Natural killer cell treated with Interleukin-12 subunit alpha and Interleukin-12 subunit beta and Interleukin-15 and Interleukin-18, amount 100 ng/mL, for 72 hours (primary cell): Measurements from ENCODE around the gene C10orf53. TPM values are rescaled to one million over a fixed set of nuclear protein-coding genes. Genes with fewer than 3 reads are reported as not detected.

Source experiments
- ATAC-seq, 2 donors: fragments of 150-1000 bp; cut with Tn5 transposase in 1 of 2; sonication (Bioruptor Pico), chemical (Tn5 transposase) in 1 of 2; 2 replicates each; pipeline ENCODE4 v1.10.0; 2021
- DNase-seq: peaks from one replicate; pipeline ENCODE4 v3.0.0; 2022; ENCODE audit warnings: low spot score
- H3K27ac Mint-ChIP-seq, 2 donors: 1 replicate in 1 of 2; 2 replicates in 1 of 2; pipeline ENCODE4 v1.8.0; 2022; ENCODE audit warnings: mixed read lengths in 2 of 2, mild to moderate bottlenecking in 1 of 2, moderate library complexity in 1 of 2
- H3K27me3 Mint-ChIP-seq, 2 donors: 1 replicate in 1 of 2; 2 replicates in 1 of 2; pipeline ENCODE4 v1.8.0; 2022; ENCODE audit warnings: mixed read lengths in 2 of 2
- H3K36me3 Mint-ChIP-seq: one replicate; pipeline ENCODE4 v1.8.0; 2022; ENCODE audit warnings: mixed read lengths
- H3K4me1 Mint-ChIP-seq, 2 donors: 1 replicate in 1 of 2; 2 replicates in 1 of 2; pipeline ENCODE4 v1.8.0; 2022; ENCODE audit warnings: low read depth in 2 of 2, mixed read lengths in 2 of 2, mild to moderate bottlenecking in 1 of 2
- H3K4me3 Mint-ChIP-seq: one replicate; pipeline ENCODE4 v1.8.0; 2022; ENCODE audit warnings: mixed read lengths
- H3K9me3 Mint-ChIP-seq: 2 replicates; pipeline ENCODE4 v1.8.0; 2022; ENCODE audit warnings: mixed read lengths
- total RNA-seq, 2 donors: library from RNA; stranded (reverse); gene quantifications; one replicate each; pipeline ENCODE4 v1.2.3, GENCODE V29; 2022

Gene C10orf53
- total RNA-seq, 2 donors from 2014 or later: not detected

GRCh38 chr10:49741108-49741995, 61.9 kb downstream of the C10orf53 start:
- Mint-ChIP-seq H3K27ac (no peak overlapping the region), H3K27me3 (no peaks in the 10 kb centered on the region), H3K4me3 (no peak overlapping the region), H3K9me3 (no peaks in the 10 kb centered on the region), H3K4me1 (no peaks in the 10 kb centered on the region), H3K36me3 (no peaks in the 10 kb centered on the region)
- ATAC-seq (no peak), DNase-seq (no peak)

DNA sequence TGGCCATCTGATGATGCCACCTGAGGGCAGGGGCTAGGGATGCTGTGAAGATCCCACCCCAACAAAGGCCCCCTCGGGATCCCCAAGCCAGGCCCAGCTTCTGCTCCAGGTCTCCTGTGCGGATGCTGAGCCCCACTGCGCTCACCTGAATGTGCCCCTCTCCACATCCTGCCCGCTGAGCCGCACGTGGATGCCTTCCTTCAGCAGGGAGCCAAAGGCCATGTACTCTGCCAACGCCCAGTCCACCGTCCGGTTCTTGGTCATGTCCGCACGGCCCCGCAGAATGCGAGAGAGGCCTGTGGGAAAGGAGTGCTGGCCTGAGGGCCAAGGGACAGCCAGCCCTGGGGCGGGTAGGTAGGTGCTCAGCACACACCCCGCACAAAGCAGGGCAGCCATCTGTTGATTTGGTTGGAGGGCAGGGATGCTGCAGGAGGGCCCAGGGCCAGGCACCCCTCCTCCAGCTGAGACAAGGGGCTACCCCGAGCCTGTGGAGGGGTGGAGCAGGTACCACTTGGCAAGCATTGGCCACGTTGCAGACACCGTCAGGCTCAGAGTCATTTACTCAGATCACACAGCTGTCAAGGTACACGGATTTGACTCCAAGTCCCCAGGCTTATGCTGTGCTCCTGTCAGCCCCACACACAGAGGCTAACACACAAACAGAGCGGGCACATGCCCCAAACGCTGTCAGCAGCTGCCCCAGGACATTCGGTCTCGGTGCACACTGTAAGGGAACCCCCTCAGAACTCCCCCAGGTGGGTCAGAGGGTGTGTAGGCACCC, 63.4 kb downstream of the C10orf53 start:
- Mint-ChIP-seq H3K36me3 (no peaks in the 10 kb centered on the region), H3K27ac (no peak overlapping the region), H3K4me3 (no peak overlapping the region), H3K27me3 (no peaks in the 10 kb centered on the region), H3K4me1 (no peaks in the 10 kb centered on the region), H3K9me3 (no peaks in the 10 kb centered on the region)
- DNase-seq (no peak), ATAC-seq (no peak)

DNA sequence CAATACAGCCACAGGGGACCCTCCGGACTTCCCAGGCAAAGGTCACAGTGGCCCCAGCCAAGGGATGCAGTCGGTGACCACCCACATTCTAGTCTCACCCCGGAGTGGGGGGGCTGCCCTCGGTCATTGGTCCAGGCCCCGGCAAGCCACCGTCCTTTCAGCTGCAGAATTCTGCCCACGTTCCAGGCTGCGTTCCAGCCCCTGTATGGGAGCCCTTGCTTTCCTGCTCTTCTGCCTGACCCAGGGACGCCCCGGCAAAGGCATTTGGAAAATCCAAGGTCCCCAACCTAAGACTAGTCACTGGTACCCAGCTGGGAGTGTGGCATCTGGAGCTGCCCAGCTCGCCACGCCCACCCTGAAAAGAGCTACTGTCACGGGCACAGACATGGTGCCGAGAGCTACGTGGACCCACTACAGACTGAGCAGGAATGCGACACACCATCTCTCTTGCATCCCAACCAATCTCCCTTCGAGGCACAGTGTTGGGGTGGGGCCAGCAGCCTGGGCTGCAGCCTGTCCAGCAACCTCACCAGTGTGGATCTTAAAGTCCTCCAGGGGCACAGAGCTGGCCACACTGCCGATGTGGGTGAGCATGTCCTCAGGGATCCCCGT, 64.1 kb downstream of the C10orf53 start:
- Mint-ChIP-seq H3K4me1 (no peaks in the 10 kb centered on the region), H3K27me3 (no peaks in the 10 kb centered on the region), H3K9me3 (no peaks in the 10 kb centered on the region), H3K4me3 (no peak overlapping the region), H3K27ac (no peak overlapping the region), H3K36me3 (no peaks in the 10 kb centered on the region)
- DNase-seq (no peak), ATAC-seq (no peak)

DNA sequence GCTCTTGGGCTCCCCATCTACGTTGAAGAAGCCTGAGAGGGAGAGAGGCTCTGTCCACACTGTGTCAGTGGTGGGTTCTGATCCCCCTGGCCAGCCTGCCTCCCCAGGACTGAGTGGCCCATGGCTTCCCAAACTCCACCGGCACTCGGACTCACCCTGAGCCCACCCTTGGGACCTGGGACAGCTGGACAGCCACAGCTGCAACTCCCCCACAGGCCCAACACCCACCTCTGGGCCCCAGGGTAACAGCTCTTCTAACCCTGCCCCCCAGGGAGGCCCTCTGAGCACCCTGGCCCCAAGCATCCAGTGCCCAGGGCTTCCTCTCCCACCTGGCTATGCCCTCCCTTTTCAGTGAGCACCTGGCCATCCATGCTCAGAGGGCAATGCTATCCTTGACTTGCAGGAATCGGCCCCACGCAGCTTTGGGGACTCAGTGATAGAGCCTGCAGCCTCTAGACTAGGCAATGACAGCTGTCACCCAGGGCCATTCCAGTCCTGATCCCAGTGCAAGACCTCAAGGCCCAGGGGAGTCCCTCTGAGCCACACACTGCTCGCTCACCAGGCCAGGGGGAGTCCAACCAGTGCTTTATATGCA, 64.7 kb downstream of the C10orf53 start:
- Mint-ChIP-seq H3K9me3 (no peaks in the 10 kb centered on the region), H3K27me3 (no peaks in the 10 kb centered on the region), H3K36me3 (no peaks in the 10 kb centered on the region), H3K4me1 (no peaks in the 10 kb centered on the region), H3K27ac (no peak overlapping the region), H3K4me3 (no peak overlapping the region)
- no peak for ATAC-seq
- DNase-seq: no peak

DNA sequence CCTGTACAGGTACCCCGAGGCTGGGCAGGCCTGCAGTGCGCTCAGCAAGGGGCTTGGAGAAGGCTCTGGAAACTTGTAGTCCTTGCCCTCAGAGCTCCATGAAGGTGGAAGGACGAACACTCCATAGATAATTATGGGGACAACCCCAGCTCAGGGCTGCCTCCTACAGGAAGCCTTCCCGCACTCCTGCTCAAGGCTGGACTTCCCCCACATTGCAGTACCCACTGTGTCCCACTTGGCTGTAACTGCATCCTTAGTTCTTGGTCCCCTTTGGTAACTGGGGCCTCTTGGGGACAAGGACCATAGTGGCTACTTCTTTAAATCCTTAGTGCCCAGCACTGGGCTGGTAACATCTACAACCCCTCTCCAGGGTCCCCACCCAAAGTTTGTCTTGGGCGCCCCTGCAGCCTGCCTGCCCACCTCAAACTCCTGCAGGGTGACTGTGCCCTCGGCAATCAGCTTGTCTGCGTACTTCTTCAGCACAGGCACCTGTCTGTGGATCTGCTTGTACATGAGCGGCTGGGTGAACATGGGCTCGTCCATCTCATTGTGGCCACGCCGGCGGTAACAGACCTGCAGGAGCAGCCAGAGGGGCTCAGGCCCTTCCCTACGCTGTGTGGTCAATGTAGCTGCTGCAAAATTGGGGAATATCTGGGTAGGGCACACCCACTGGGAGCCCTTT, 65.6 kb downstream of the C10orf53 start:
- H3K9me3 Mint-ChIP-seq: no peaks in the 10 kb centered on the region
- DNase-seq (no peak), ATAC-seq (no peak)
- no peaks in the 10 kb centered on the region for H3K36me3 Mint-ChIP-seq
- H3K27ac Mint-ChIP-seq: no peak overlapping the region
- no peak overlapping the region for H3K4me3 Mint-ChIP-seq
- H3K4me1 Mint-ChIP-seq: no peaks in the 10 kb centered on the region
- H3K27me3 Mint-ChIP-seq: no peaks in the 10 kb centered on the region

- ATAC-seq: no peak
- Mint-ChIP-seq H3K27ac (no peak overlapping the region), H3K9me3 (no peaks in the 10 kb centered on the region), H3K4me3 (no peak overlapping the region), H3K4me1 (no peaks in the 10 kb centered on the region), H3K36me3 (no peaks in the 10 kb centered on the region), H3K27me3 (no peaks in the 10 kb centered on the region)
- no peak for DNase-seq
These were observed 66.3 kb downstream of the C10orf53 start for GRCh38 chr10:49745756-49746155.

- no peak for DNase-seq
- Mint-ChIP-seq H3K36me3 (no peaks in the 10 kb centered on the region), H3K27ac (no peak overlapping the region)
These were observed 67.3 kb downstream of the C10orf53 start for GRCh38 chr10:49746626-49747302.

More at GRCh38 chr10:49746626-49747302, 67.3 kb downstream of the C10orf53 start:
- Mint-ChIP-seq H3K4me1 (no peaks in the 10 kb centered on the region), H3K4me3 (no peak overlapping the region), H3K9me3 (no peaks in the 10 kb centered on the region), H3K27me3 (no peaks in the 10 kb centered on the region)
- ATAC-seq: no peak

Other genes with a start within 250 kb of the C10orf53 start
- gene ERCC6, start 140.5 kb upstream of the C10orf53 start, total RNA-seq: 10 to 100 TPM; 22.5 to 27.8 TPM
- not detected for gene SLC18A3, start 69.3 kb upstream of the C10orf53 start, total RNA-seq
- not detected for gene CHAT, start 65.6 kb upstream of the C10orf53 start, total RNA-seq
- not detected for gene OGDHL, start 82.7 kb downstream of the C10orf53 start, total RNA-seq